ENCODE results near the gene ROMO1. TPM values are rescaled to one million over a fixed set of nuclear protein-coding genes. Genes with fewer than 3 reads are reported as not detected.
A peak's percentile ranks its signal among the peaks of the same experiment; 100 is the strongest.

ROMO1 gene
- total and polyA plus RNA-seq, 5 donors from 2014 or later, result 48.8 to 378 (median 351) TPM

- peaks cover 54% of the 10 kb centered on the region for H3K4me1 ChIP-seq (ENCODE audit: control insufficient read depth, insufficient read depth, low read length, poor library complexity, severe bottlenecking)
- H3K36me3 Mint-ChIP-seq, result peaks cover 46% of the 10 kb centered on the region
- peak overlapping the region in 3 of 4 donors; percentile 33 to 48 (median 36) for H3K4me3 Mint-ChIP-seq
- H3K27ac ChIP-seq (ENCODE audit: insufficient read depth, low read length, poor library complexity, severe bottlenecking), result no peak overlapping the region
- no peak for DNase-seq
- H3K9me3 Mint-ChIP-seq, result no peaks in the 10 kb centered on the region
- no peak overlapping the region for H3K27ac Mint-ChIP-seq
- H3K4me1 Mint-ChIP-seq, result peaks cover 34 to 68% (median 54%) of the 10 kb centered on the region in 4 donors
- H3K27me3 Mint-ChIP-seq, result no peaks in the 10 kb centered on the region
- no peaks in the 10 kb centered on the region for H3K9me3 ChIP-seq (ENCODE audit: control insufficient read depth in 2 of 2, low read length in 2 of 2)
- no peaks in the 10 kb centered on the region for H3K27me3 ChIP-seq (ENCODE audit: control insufficient read depth, insufficient read depth, low read length)
- H3K36me3 ChIP-seq (ENCODE audit: control insufficient read depth, insufficient read depth, low read length), result peaks cover 97% of the 10 kb centered on the region
- ATAC-seq (ENCODE audit: low read depth in 2 of 2), result no peak
- H3K4me3 ChIP-seq (ENCODE audit: low read depth, low read length), result peak overlapping the region; percentile 42
Measured at GRCh38 chr20:35729836-35730582, 30.8 kb downstream of the ROMO1 start.

- ATAC-seq (ENCODE audit: low read depth in 2 of 2) (no peak), DNase-seq (no peak)
- H3K9me3 ChIP-seq (ENCODE audit: control insufficient read depth in 2 of 2, low read length in 2 of 2), result no peaks in the 10 kb centered on the region
- H3K27ac ChIP-seq (ENCODE audit: insufficient read depth, low read length, poor library complexity, severe bottlenecking), result no peak overlapping the region
- H3K4me3 Mint-ChIP-seq, result peak overlapping the region in 2 of 4 donors; percentile 27 to 48
- H3K27me3 Mint-ChIP-seq, result no peaks in the 10 kb centered on the region
- H3K27me3 ChIP-seq (ENCODE audit: control insufficient read depth, insufficient read depth, low read length), result no peaks in the 10 kb centered on the region
- peak overlapping the region; percentile 42 for H3K4me3 ChIP-seq (ENCODE audit: low read depth, low read length)
- peaks cover 37 to 68% (median 56%) of the 10 kb centered on the region in 4 donors for H3K4me1 Mint-ChIP-seq
- H3K9me3 Mint-ChIP-seq, result no peaks in the 10 kb centered on the region
- H3K27ac Mint-ChIP-seq, result no peak overlapping the region
- peaks cover 46% of the 10 kb centered on the region for H3K36me3 Mint-ChIP-seq
- H3K36me3 ChIP-seq (ENCODE audit: control insufficient read depth, insufficient read depth, low read length), result peaks cover 97% of the 10 kb centered on the region
- peaks cover 62% of the 10 kb centered on the region for H3K4me1 ChIP-seq (ENCODE audit: control insufficient read depth, insufficient read depth, low read length, poor library complexity, severe bottlenecking)
Measured at GRCh38 chr20:35730583-35731468, 31.6 kb downstream of the ROMO1 start.

GRCh38 chr20:35731469-35731788 is 32.2 kb downstream of the ROMO1 start:
- no peak overlapping the region for H3K27ac ChIP-seq (ENCODE audit: insufficient read depth, low read length, poor library complexity, severe bottlenecking)
- peaks cover 68% of the 10 kb centered on the region for H3K4me1 ChIP-seq (ENCODE audit: control insufficient read depth, insufficient read depth, low read length, poor library complexity, severe bottlenecking)
- H3K27me3 ChIP-seq (ENCODE audit: control insufficient read depth, insufficient read depth, low read length), result no peaks in the 10 kb centered on the region
- no peaks in the 10 kb centered on the region for H3K9me3 ChIP-seq (ENCODE audit: control insufficient read depth in 2 of 2, low read length in 2 of 2)
- Mint-ChIP-seq H3K9me3 (no peaks in the 10 kb centered on the region), H3K4me3 (peak overlapping the region in 3 of 4 donors; percentile 59 to 68 (median 64)), H3K36me3 (peaks cover 47% of the 10 kb centered on the region), H3K27ac (no peak overlapping the region), H3K4me1 (peaks cover 43 to 69% (median 61%) of the 10 kb centered on the region in 4 donors), H3K27me3 (no peaks in the 10 kb centered on the region)
- H3K4me3 ChIP-seq (ENCODE audit: low read depth, low read length), result peak overlapping the region; percentile 42
- ATAC-seq (ENCODE audit: low read depth in 2 of 2) (no peak), DNase-seq (peak in 1 of 3 donors; percentile 0)
- H3K36me3 ChIP-seq (ENCODE audit: control insufficient read depth, insufficient read depth, low read length), result peaks cover 97% of the 10 kb centered on the region

- peaks cover 94% of the 10 kb centered on the region for H3K36me3 ChIP-seq (ENCODE audit: control insufficient read depth, insufficient read depth, low read length)
- no peak for DNase-seq
- Mint-ChIP-seq H3K4me1 (peaks cover 43 to 72% (median 62%) of the 10 kb centered on the region in 4 donors), H3K36me3 (peaks cover 43% of the 10 kb centered on the region), H3K4me3 (peak overlapping the region; percentile 59 to 74 (median 66)), H3K27me3 (no peaks in the 10 kb centered on the region), H3K27ac (peak overlapping the region in 1 of 3 donors; percentile 26), H3K9me3 (no peaks in the 10 kb centered on the region)
- peaks cover 69% of the 10 kb centered on the region for H3K4me1 ChIP-seq (ENCODE audit: control insufficient read depth, insufficient read depth, low read length, poor library complexity, severe bottlenecking)
- H3K9me3 ChIP-seq (ENCODE audit: control insufficient read depth in 2 of 2, low read length in 2 of 2), result no peaks in the 10 kb centered on the region
- no peak for ATAC-seq (ENCODE audit: low read depth in 2 of 2)
- no peaks in the 10 kb centered on the region for H3K27me3 ChIP-seq (ENCODE audit: control insufficient read depth, insufficient read depth, low read length)
- H3K4me3 ChIP-seq (ENCODE audit: low read depth, low read length), result peak overlapping the region; percentile 56
- no peak overlapping the region for H3K27ac ChIP-seq (ENCODE audit: insufficient read depth, low read length, poor library complexity, severe bottlenecking)
Measured at GRCh38 chr20:35731862-35732643, 32.8 kb downstream of the ROMO1 start.

GRCh38 chr20:35732644-35732982 is 33.4 kb downstream of the ROMO1 start:
- Mint-ChIP-seq H3K4me3 (peak overlapping the region; percentile 8 to 68 (median 57)), H3K27me3 (no peaks in the 10 kb centered on the region), H3K36me3 (peaks cover 43% of the 10 kb centered on the region), H3K9me3 (no peaks in the 10 kb centered on the region), H3K27ac (no peak overlapping the region), H3K4me1 (peaks cover 43 to 74% (median 62%) of the 10 kb centered on the region in 4 donors)
- Histone ChIP-seq H3K27me3 (ENCODE audit: control insufficient read depth, insufficient read depth, low read length) (no peaks in the 10 kb centered on the region), H3K9me3 (ENCODE audit: control insufficient read depth in 2 of 2, low read length in 2 of 2) (no peaks in the 10 kb centered on the region), H3K27ac (ENCODE audit: insufficient read depth, low read length, poor library complexity, severe bottlenecking) (no peak overlapping the region), H3K4me3 (ENCODE audit: low read depth, low read length) (peak overlapping the region; percentile 56), H3K36me3 (ENCODE audit: control insufficient read depth, insufficient read depth, low read length) (peaks cover 94% of the 10 kb centered on the region), H3K4me1 (ENCODE audit: control insufficient read depth, insufficient read depth, low read length, poor library complexity, severe bottlenecking) (peaks cover 71% of the 10 kb centered on the region)
- DNase-seq (no peak), ATAC-seq (ENCODE audit: low read depth in 2 of 2) (no peak)

GRCh38 chr20:35734374-35734773 is 35.2 kb downstream of the ROMO1 start:
- H3K36me3 ChIP-seq (ENCODE audit: control insufficient read depth, insufficient read depth, low read length), result peaks cover 94% of the 10 kb centered on the region
- H3K27ac Mint-ChIP-seq, result peak overlapping the region; percentile 34 to 76 (median 44)
- H3K9me3 ChIP-seq (ENCODE audit: control insufficient read depth in 2 of 2, low read length in 2 of 2), result no peaks in the 10 kb centered on the region
- H3K4me1 Mint-ChIP-seq, result peaks cover 48 to 87% (median 70%) of the 10 kb centered on the region in 4 donors
- DNase-seq (no peak), ATAC-seq (ENCODE audit: low read depth in 2 of 2) (no peak)
- H3K4me3 ChIP-seq (ENCODE audit: low read depth, low read length), result peak overlapping the region; percentile 61
- no peaks in the 10 kb centered on the region for H3K9me3 Mint-ChIP-seq
- no peaks in the 10 kb centered on the region for H3K27me3 Mint-ChIP-seq
- H3K4me3 Mint-ChIP-seq, result peak overlapping the region; percentile 59 to 90 (median 72)
- H3K27me3 ChIP-seq (ENCODE audit: control insufficient read depth, insufficient read depth, low read length), result no peaks in the 10 kb centered on the region
- H3K4me1 ChIP-seq (ENCODE audit: control insufficient read depth, insufficient read depth, low read length, poor library complexity, severe bottlenecking), result peaks cover 83% of the 10 kb centered on the region
- peaks cover 54% of the 10 kb centered on the region for H3K36me3 Mint-ChIP-seq
- peak overlapping the region; percentile 65 for H3K27ac ChIP-seq (ENCODE audit: insufficient read depth, low read length, poor library complexity, severe bottlenecking)
